ENCODE results near the gene SS18. TPM values are rescaled to one million over a fixed set of nuclear protein-coding genes. Genes with fewer than 3 reads are reported as not detected.

The SS18 gene
- total RNA-seq, 1 donor from 2014 or later, result 88.9 TPM

DNA sequence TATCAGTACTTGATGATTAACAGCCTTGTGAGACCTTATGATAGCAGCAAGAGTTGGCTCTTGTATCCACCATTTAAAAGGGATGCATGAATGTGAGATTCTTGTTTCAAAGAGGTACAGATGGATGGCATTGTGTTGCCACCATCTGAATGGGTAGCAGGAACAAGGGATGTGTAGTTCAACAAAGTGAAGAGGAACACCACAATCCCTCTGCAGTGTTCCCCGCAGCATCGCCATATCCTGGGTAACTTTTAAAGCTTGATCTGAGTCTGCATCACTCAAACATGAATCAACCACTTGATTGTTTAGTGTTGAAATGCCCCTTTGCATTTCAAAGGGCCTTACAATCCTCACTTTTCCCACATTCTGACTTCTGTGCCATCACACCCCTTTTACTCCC, 106.7 kb downstream of the SS18 start:
- H3K4me3 Mint-ChIP-seq (ENCODE audit: unreplicated experiment), result no peak overlapping the region
- peaks cover 4% of the 10 kb centered on the region for H3K4me1 Mint-ChIP-seq (ENCODE audit: low read depth, unreplicated experiment)
- H3K36me3 Mint-ChIP-seq (ENCODE audit: unreplicated experiment), result no peaks in the 10 kb centered on the region
- TF ChIP-seq, protein P1, sequence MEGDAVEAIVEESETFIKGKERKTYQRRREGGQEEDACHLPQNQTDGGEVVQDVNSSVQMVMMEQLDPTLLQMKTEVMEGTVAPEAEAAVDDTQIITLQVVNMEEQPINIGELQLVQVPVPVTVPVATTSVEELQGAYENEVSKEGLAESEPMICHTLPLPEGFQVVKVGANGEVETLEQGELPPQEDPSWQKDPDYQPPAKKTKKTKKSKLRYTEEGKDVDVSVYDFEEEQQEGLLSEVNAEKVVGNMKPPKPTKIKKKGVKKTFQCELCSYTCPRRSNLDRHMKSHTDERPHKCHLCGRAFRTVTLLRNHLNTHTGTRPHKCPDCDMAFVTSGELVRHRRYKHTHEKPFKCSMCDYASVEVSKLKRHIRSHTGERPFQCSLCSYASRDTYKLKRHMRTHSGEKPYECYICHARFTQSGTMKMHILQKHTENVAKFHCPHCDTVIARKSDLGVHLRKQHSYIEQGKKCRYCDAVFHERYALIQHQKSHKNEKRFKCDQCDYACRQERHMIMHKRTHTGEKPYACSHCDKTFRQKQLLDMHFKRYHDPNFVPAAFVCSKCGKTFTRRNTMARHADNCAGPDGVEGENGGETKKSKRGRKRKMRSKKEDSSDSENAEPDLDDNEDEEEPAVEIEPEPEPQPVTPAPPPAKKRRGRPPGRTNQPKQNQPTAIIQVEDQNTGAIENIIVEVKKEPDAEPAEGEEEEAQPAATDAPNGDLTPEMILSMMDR (IDR thresholded peaks at IDR 0.05; ENCODE audit: partially characterized antibody, unreplicated experiment), result no peak
- H3K27ac Mint-ChIP-seq (ENCODE audit: unreplicated experiment), result no peak overlapping the region
- peaks cover 5% of the 10 kb centered on the region for H3K27me3 Mint-ChIP-seq (ENCODE audit: unreplicated experiment)
- DNase-seq, result no peak
- H3K9me3 Mint-ChIP-seq (ENCODE audit: unreplicated experiment), result no peaks in the 10 kb centered on the region

DNA sequence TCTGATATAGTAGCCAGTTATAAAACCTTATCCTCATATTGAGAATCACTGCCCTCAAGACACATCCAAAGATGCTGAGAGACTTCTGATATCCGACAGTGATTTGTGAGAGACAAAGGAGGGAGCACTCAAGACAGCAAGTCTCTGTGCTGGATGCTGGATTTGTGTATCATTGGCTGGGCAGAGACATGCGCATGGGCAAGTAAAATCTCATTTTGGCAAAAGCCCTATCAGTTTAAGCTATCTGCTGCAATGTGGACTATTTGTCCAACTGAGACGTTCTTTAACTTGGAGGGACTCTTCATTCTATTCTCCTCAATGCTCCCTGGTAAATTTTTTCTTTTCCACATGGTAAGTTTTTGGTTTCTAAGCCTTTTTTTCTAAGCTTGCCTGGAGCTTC, 107.5 kb downstream of the SS18 start:
- Mint-ChIP-seq H3K36me3 (ENCODE audit: unreplicated experiment) (no peaks in the 10 kb centered on the region), H3K4me1 (ENCODE audit: low read depth, unreplicated experiment) (peaks cover 4% of the 10 kb centered on the region), H3K27me3 (ENCODE audit: unreplicated experiment) (peaks cover 5% of the 10 kb centered on the region), H3K4me3 (ENCODE audit: unreplicated experiment) (no peak overlapping the region), H3K9me3 (ENCODE audit: unreplicated experiment) (no peaks in the 10 kb centered on the region), H3K27ac (ENCODE audit: unreplicated experiment) (no peak overlapping the region)
- DNase-seq, result no peak
- TF ChIP-seq, protein P1 (IDR thresholded peaks at IDR 0.05; ENCODE audit: partially characterized antibody, unreplicated experiment), result no peak

DNA sequence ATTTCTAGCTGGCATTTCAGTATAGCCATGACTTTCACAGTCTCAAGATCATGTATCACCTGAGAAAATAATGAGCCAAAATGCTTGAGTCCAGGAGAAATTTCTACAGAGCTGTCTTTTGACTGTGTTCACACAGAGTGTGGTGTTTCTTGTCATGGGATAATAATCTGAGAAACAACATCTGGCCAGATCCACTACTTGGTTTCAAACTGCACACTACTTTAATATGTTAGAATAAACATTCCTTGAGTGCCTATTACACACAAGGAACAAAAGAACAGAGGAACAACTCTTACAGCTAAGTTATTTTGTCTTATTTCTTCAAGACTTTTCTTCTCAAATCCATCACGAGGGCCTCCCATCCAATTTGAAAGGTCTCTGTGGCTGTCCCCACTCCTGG, 108.3 kb downstream of the SS18 start:
- H3K4me3 Mint-ChIP-seq (ENCODE audit: unreplicated experiment), result no peak overlapping the region
- H3K27ac Mint-ChIP-seq (ENCODE audit: unreplicated experiment), result no peak overlapping the region
- H3K36me3 Mint-ChIP-seq (ENCODE audit: unreplicated experiment), result no peaks in the 10 kb centered on the region
- H3K9me3 Mint-ChIP-seq (ENCODE audit: unreplicated experiment), result no peaks in the 10 kb centered on the region
- TF ChIP-seq, protein P1 (IDR thresholded peaks at IDR 0.05; ENCODE audit: partially characterized antibody, unreplicated experiment), result no peak
- DNase-seq, result no peak
- peaks cover 4% of the 10 kb centered on the region for H3K4me1 Mint-ChIP-seq (ENCODE audit: low read depth, unreplicated experiment)
- peaks cover 5% of the 10 kb centered on the region for H3K27me3 Mint-ChIP-seq (ENCODE audit: unreplicated experiment)

GRCh38 chr18:25979369-25980040, 110.9 kb downstream of the SS18 start:
- no peak for DNase-seq
- no peak overlapping the region for H3K27ac Mint-ChIP-seq (ENCODE audit: unreplicated experiment)
- H3K4me3 Mint-ChIP-seq (ENCODE audit: unreplicated experiment), result no peak overlapping the region
- TF ChIP-seq, protein P1 (IDR thresholded peaks at IDR 0.05; ENCODE audit: partially characterized antibody, unreplicated experiment), result no peak
- H3K4me1 Mint-ChIP-seq (ENCODE audit: low read depth, unreplicated experiment), result no peaks in the 10 kb centered on the region
- H3K9me3 Mint-ChIP-seq (ENCODE audit: unreplicated experiment), result no peaks in the 10 kb centered on the region
- H3K36me3 Mint-ChIP-seq (ENCODE audit: unreplicated experiment), result no peaks in the 10 kb centered on the region
- H3K27me3 Mint-ChIP-seq (ENCODE audit: unreplicated experiment), result no peaks in the 10 kb centered on the region

GRCh38 chr18:25976554-25976953, 113.9 kb downstream of the SS18 start:
- Mint-ChIP-seq H3K36me3 (ENCODE audit: unreplicated experiment) (no peaks in the 10 kb centered on the region), H3K27me3 (ENCODE audit: unreplicated experiment) (no peaks in the 10 kb centered on the region), H3K27ac (ENCODE audit: unreplicated experiment) (no peak overlapping the region), H3K4me3 (ENCODE audit: unreplicated experiment) (no peak overlapping the region), H3K4me1 (ENCODE audit: low read depth, unreplicated experiment) (no peaks in the 10 kb centered on the region), H3K9me3 (ENCODE audit: unreplicated experiment) (no peaks in the 10 kb centered on the region)
- DNase-seq, result no peak
- TF ChIP-seq, protein P1 (IDR thresholded peaks at IDR 0.05; ENCODE audit: partially characterized antibody, unreplicated experiment), result no peak
